K562 (cell line): ENCODE measurements around the gene SIGLEC15. TPM values are rescaled to one million over a fixed set of nuclear protein-coding genes. Genes with fewer than 3 reads are reported as not detected.

ENCODE experiments used
- ATAC-seq: fragments of 200-7000 bp; cut with Tn5 transposase; 3 replicates; pipeline ENCODE4 v1.9.1; 2020; ENCODE audit warnings: moderate library complexity
- BruUV-seq: library from RNA; stranded (reverse); fragments of 400-500 nt; replicated peaks from 2 replicates; lab custom pipeline; 2021; lab: Mats Ljungman, UMichigan
- CTCF ChIA-PET: fragments of 300-600 bp; formaldehyde crosslinking; extraction: SDS; loops from one replicate; lab custom pipeline; 2021; ENCODE audit warnings: low intra/inter-chr PET ratio; lab: Yijun Ruan, JAX
- POLR2A ChIA-PET: fragments of 300-600, 350-650 bp; sonication (Branson Sonifier 250); formaldehyde crosslinking; extraction: SDS; loops from one replicate; lab custom pipeline; 2021; ENCODE audit warnings: antibody characterized with exemption, inconsistent platforms; lab: Yijun Ruan, JAX
- DNase-seq, 4 experiments: peaks; one replicate each; pipeline versions ENCODE4 v3.0.0 to v3.0.0-alpha.2; 2011 to 2018; ENCODE audit warnings: low spot score in 3 of 4, mixed read lengths in 3 of 4; ENCODE audit errors: extremely low read depth in 1 of 4
- FAIRE-seq: peaks from 2 replicates; lab custom pipeline; 2011; peaks lifted over from hg19 to GRCh38; lab: Jason Lieb, UNC
- H2AFZ ChIP-seq: 2 replicates; pipeline ENCODE4 v1.6.0; 2011; ENCODE audit warnings: low read depth, low read length, control low read depth, inconsistent platforms
- H3K27ac ChIP-seq: fragments of 200-600 bp; 3 replicates; pipeline ENCODE4 v1.8.0; 2011; ENCODE audit warnings: low read depth, mild to moderate bottlenecking, control low read depth, inconsistent platforms, low read length, moderate library complexity, mixed read lengths; ENCODE audit errors: extremely low read depth
- H3K27me3 ChIP-seq, 2 experiments: fragments of 300-600 bp in 1 of 2; 2 replicates in 1 of 2; 3 replicates in 1 of 2; pipeline versions ENCODE4 v1.6.0 to v1.8.0; 2011; ENCODE audit warnings: inconsistent platforms in 2 of 2, low read length in 2 of 2, mild to moderate bottlenecking in 1 of 2, mixed read lengths in 1 of 2, moderate library complexity in 1 of 2; ENCODE audit not compliant: control insufficient read depth in 2 of 2, insufficient read depth in 2 of 2
- H3K36me3 ChIP-seq: fragments of 300-600 bp; 3 replicates; pipeline ENCODE4 v1.8.0; 2011; ENCODE audit warnings: mild to moderate bottlenecking, low read length, inconsistent platforms; ENCODE audit not compliant: control insufficient read depth, insufficient read depth
- H3K4me1 ChIP-seq, 2 experiments: fragments of 200-600 bp in 1 of 2; replicated peaks in 1 of 2; 2 replicates in 1 of 2; 3 replicates in 1 of 2; pipeline versions ENCODE4 v1.5.1 to v1.8.0; 2011; ENCODE audit warnings: inconsistent platforms in 2 of 2, low read length in 2 of 2, mild to moderate bottlenecking in 1 of 2, mixed read lengths in 1 of 2, moderate library complexity in 1 of 2; ENCODE audit not compliant: control insufficient read depth in 2 of 2, insufficient read depth in 2 of 2
- H3K4me2 ChIP-seq: 2 replicates; pipeline ENCODE4 v1.6.1; 2011; ENCODE audit warnings: low read length, control low read depth, inconsistent platforms, mixed read lengths; ENCODE audit not compliant: insufficient read depth
- H3K4me3 ChIP-seq: fragments of 200-600 bp; sonication (generic), shearing (Covaris generic); 2 replicates; pipeline ENCODE4 v1.5.1; 2016; ENCODE audit warnings: control low read depth, inconsistent platforms
- H3K79me2 ChIP-seq: fragments of 200-600 bp; 3 replicates; pipeline ENCODE4 v1.8.0; 2011; ENCODE audit warnings: low read length, inconsistent platforms; ENCODE audit not compliant: control insufficient read depth, insufficient read depth
- H3K9ac ChIP-seq, 2 experiments: 2 replicates each; pipeline versions ENCODE4 v1.6.0 to v1.6.1; 2011; ENCODE audit warnings: low read depth in 2 of 2, low read length in 2 of 2, control low read depth in 1 of 2, inconsistent platforms in 1 of 2, mild to moderate bottlenecking in 1 of 2, mixed read lengths in 1 of 2; ENCODE audit not compliant: insufficient read depth in 1 of 2
- H3K9me1 ChIP-seq: one replicate; pipeline ENCODE4 v1.6.0; 2011; ENCODE audit warnings: inconsistent platforms, mild to moderate bottlenecking, low read length, moderate library complexity; ENCODE audit not compliant: control insufficient read depth, insufficient read depth
- H3K9me3 ChIP-seq: replicated peaks from 2 replicates; pipeline ENCODE4 v1.5.1; 2011; ENCODE audit warnings: low read depth, low read length, inconsistent platforms; ENCODE audit not compliant: control insufficient read depth, insufficient read depth
- H4K20me1 ChIP-seq: replicated peaks from 2 replicates; pipeline ENCODE4 v1.6.1; 2011; ENCODE audit warnings: low read length, inconsistent platforms, mixed read lengths; ENCODE audit not compliant: control insufficient read depth, insufficient read depth
- CBFA2T2 ChIP-seq: fragments of 450-650 bp; conservative IDR thresholded peaks from 2 replicates; pipeline ENCODE4 v1.6.1; 2017; ENCODE audit warnings: mild to moderate bottlenecking
- CREB3 ChIP-seq: fragments of 450-650 bp; conservative IDR thresholded peaks from 2 replicates; pipeline ENCODE4 v1.6.1; 2016; ENCODE audit warnings: missing genetic modification characterization, low read depth, mild to moderate bottlenecking, missing compliant biosample characterization, moderate library complexity
- CTBP1 ChIP-seq: fragments of 450-650 bp; IDR thresholded peaks from 2 replicates; pipeline ENCODE4 v1.6.1; 2016; ENCODE audit warnings: borderline replicate concordance
- ESRRA ChIP-seq: fragments of 450-650 bp; IDR thresholded peaks from 2 replicates; pipeline ENCODE4 v1.6.1; 2014; ENCODE audit warnings: low read depth, mild to moderate bottlenecking, moderate library complexity, borderline replicate concordance
- KDM2B ChIP-seq: fragments of 250-450 bp; sonication (Bioruptor Pico); IDR thresholded peaks from 2 replicates; pipeline ENCODE4 v1.8.0; 2021; ENCODE audit warnings: mild to moderate bottlenecking, moderate library complexity
- MAFG ChIP-seq: fragments of 450-650 bp; conservative IDR thresholded peaks from 2 replicates; pipeline ENCODE4 v1.6.1; 2016; ENCODE audit warnings: missing genetic modification characterization, missing compliant biosample characterization
- MXI1 ChIP-seq: IDR thresholded peaks from 2 replicates; pipeline ENCODE4 v1.6.1; 2011; ENCODE audit warnings: low read depth, mild to moderate bottlenecking, improper control_type of control experiment, low read length
- NONO ChIP-seq, 2 experiments: fragments of 200-400 bp in 1 of 2; fragments of 450-650 bp in 1 of 2; formaldehyde crosslinking in 1 of 2; IDR thresholded peaks; 2 replicates each; pipeline ENCODE4 v1.6.1; 2017; ENCODE audit warnings: low read depth in 2 of 2, mild to moderate bottlenecking in 2 of 2, moderate library complexity in 2 of 2, low read length in 1 of 2
- RUNX1 ChIP-seq: sonication (generic); IDR thresholded peaks from 2 replicates; pipeline ENCODE4 v1.6.1; 2016; ENCODE audit warnings: antibody characterized with exemption, low read depth
- SRSF1 ChIP-seq: fragments of 200-400 bp; formaldehyde crosslinking; IDR thresholded peaks from 2 replicates; pipeline ENCODE4 v1.6.1; 2017; ENCODE audit warnings: mild to moderate bottlenecking, low read depth, low read length, moderate library complexity
- TCF15 ChIP-seq: fragments of 250-450 bp; sonication (Bioruptor Pico); IDR thresholded peaks from 2 replicates; pipeline ENCODE4 v1.8.0; 2022; ENCODE audit warnings: moderate library complexity, mild to moderate bottlenecking, inconsistent platforms
- TGIF2 ChIP-seq: sonication (generic); formaldehyde crosslinking; IDR thresholded peaks from 2 replicates; pipeline ENCODE4 v1.8.1; 2022; ENCODE audit warnings: mild to moderate bottlenecking, missing genetic modification reagents, moderate library complexity
- ZEB2 ChIP-seq: fragments of 450-650 bp; IDR thresholded peaks from 2 replicates; pipeline ENCODE4 v1.6.1; 2016
- ZFP1 ChIP-seq: fragments of 450-650 bp; formaldehyde crosslinking; IDR thresholded peaks from 2 replicates; pipeline ENCODE4 v1.4.0; 2020; ENCODE audit warnings: mild to moderate bottlenecking, mixed read lengths
- ZFP36 ChIP-seq: fragments of 150-350 bp; IDR thresholded peaks from 2 replicates; pipeline ENCODE4 v1.6.1; 2018; ENCODE audit warnings: low read length, low read depth; ENCODE audit not compliant: partially characterized antibody
- ZNF707 ChIP-seq: fragments of 250-450 bp; sonication (Bioruptor Pico); conservative IDR thresholded peaks from 2 replicates; pipeline ENCODE4 v1.8.0; 2022; ENCODE audit warnings: inconsistent platforms, mild to moderate bottlenecking, moderate library complexity
- ZNF740 ChIP-seq, 3 experiments: fragments of 200-800 bp in 1 of 3; sonication (Bioruptor generic) in 1 of 3; sonication (generic) in 1 of 3; formaldehyde crosslinking in 1 of 3; IDR thresholded peaks; 2 replicates each; pipeline versions ENCODE4 v1.6.1 to v1.8.0; 2016 to 2022; ENCODE audit warnings: mild to moderate bottlenecking in 2 of 3, missing compliant biosample characterization in 2 of 3, missing genetic modification characterization in 2 of 3, missing genetic modification reagents in 1 of 3
- WGBS: fragments of 100-300 bp; shearing (Covaris generic); methylation state at CpG from one replicate; pipeline ENCODE4 v1.1.6; 2016; ENCODE audit warnings: low coverage, mixed read lengths; ENCODE audit not compliant: insufficient coverage; ENCODE audit errors: missing lambda C conversion rate; 5-methylcytosine and 5-hydroxymethylcytosine counted together
- in situ Hi-C: fragments of 300-500 bp; cut with MboI; formaldehyde crosslinking; loops from 4 replicates; pipeline ENCODE4 v1.15.0; 2018; ENCODE audit warnings: inconsistent platforms, mixed read lengths
- intact Hi-C: fragments of 100-400 bp; cut with micrococcal nuclease; formaldehyde crosslinking; loops from 2 replicates; pipeline ENCODE4 v1.14.2; 2022
- polyA plus RNA-seq, 8 experiments: library from polyadenylated mRNA; depleted of rRNA in 4 of 8; stranded (reverse) in 5 of 8; unstranded in 3 of 8; fragments of >200 nt; fragmentation: Nextera tagmentation in 2 of 8; fragmentation: Illumina TruSeq in 1 of 8; extraction: Ambion mirVana in 2 of 8; extraction: Trizol in 1 of 8; gene quantifications; 2 replicates each; pipeline versions ENCODE4 v1.2.1 to v1.2.3, GENCODE V29; 2011 to 2014; ENCODE audit warnings: inconsistent platforms in 1 of 8, missing spikeins in 1 of 8
- total RNA-seq, 7 experiments: library from RNA; depleted of rRNA in 6 of 7; stranded (reverse); fragments of >200 nt in 6 of 7; fragmentation: Illumina TruSeq in 2 of 7; extraction: Trizol in 2 of 7; gene quantifications; 2 replicates each; pipeline versions ENCODE4 v1.2.1 to v1.2.3, GENCODE V29; 2011 to 2021; ENCODE audit warnings: low replicate concordance in 1 of 7

SIGLEC15 gene
- total and polyA plus RNA-seq, 9 of the 15 experiments (the other 6 are each of a cell fraction or from before 2014, with no cell fraction given): not detected

GRCh38 chr18:45780568-45780967, 44.9 kb upstream of the SIGLEC15 start (continued):
- no peak for TF ChIP-seq NONO (IDR thresholded peaks at IDR 0.05; ENCODE audit: low read depth in 2 of 2, low read length in 1 of 2)
- TF ChIP-seq TCF15 (CRISPR knock-in tag): no peak
- no peak for TF ChIP-seq ZNF707
- no peak for TF ChIP-seq CREB3 (tag)

- H2AFZ ChIP-seq: no peak overlapping the region
- DNase-seq: no peak
- H4K20me1 ChIP-seq: no peaks in the 10 kb centered on the region
- BruUV-seq: no TSS peak
- H3K36me3 ChIP-seq: no peaks in the 10 kb centered on the region
- 0% methylated on average over 1 of the region's 1 CpG for WGBS
- no peak overlapping the region for H3K27ac ChIP-seq
- H3K9me1 ChIP-seq: no peaks in the 10 kb centered on the region
- in situ Hi-C loops (no loop called here), intact Hi-C loops (no loop called here)
- ChIA-PET CTCF (no interaction called here), POLR2A (no interaction called here)
- H3K27me3 ChIP-seq: peaks cover 2 to 5% of the 10 kb centered on the region in 2 experiments; a peak in 2 of 5 replicates
- no peak overlapping the region for H3K4me3 ChIP-seq
- H3K9ac ChIP-seq: no peak overlapping the region
- H3K79me2 ChIP-seq: no peaks in the 10 kb centered on the region
- H3K4me2 ChIP-seq: no peak overlapping the region
- H3K4me1 ChIP-seq: no peaks in the 10 kb centered on the region
- ATAC-seq: no peak
- no peaks in the 10 kb centered on the region for H3K9me3 ChIP-seq
- FAIRE-seq: no peak
- TF ChIP-seq ESRRA (no peak), CBFA2T2 (no peak), RUNX1 (no peak), ZFP36 (no peak), MXI1 (no peak), KDM2B (CRISPR knock-in tag) (no peak), ZFP1 (no peak), ZNF740 (CRISPR knock-in tag; IDR thresholded peaks at IDR 0.05) (no peak), ZNF740 (tag; IDR thresholded peaks at IDR 0.05) (no peak), SRSF1 (no peak), CTBP1 (no peak), MAFG (no peak), ZEB2 (no peak), TGIF2 (CRISPR knock-in tag) (no peak)
Observed at GRCh38 chr18:45782662-45783061, 42.8 kb upstream of the SIGLEC15 start.
